Fibroblast of mammary gland (primary cell): ENCODE measurements around the gene NDEL1.
A peak's percentile ranks its signal among the peaks of the same experiment; 100 is the strongest.

ENCODE experiments used
- DNase-seq: peaks from one replicate; pipeline ENCODE4 v3.0.0-alpha.2; 2010; ENCODE audit warnings: low read depth
- H3K4me3 ChIP-seq: 2 replicates; pipeline ENCODE4 v1.5.1; 2011; ENCODE audit warnings: low read depth, mild to moderate bottlenecking, low read length, moderate library complexity; ENCODE audit not compliant: control insufficient read depth
- CTCF ChIP-seq: conservative IDR thresholded peaks from 2 replicates; pipeline ENCODE4 v1.5.1; 2011; ENCODE audit warnings: low read depth, low read length, inconsistent platforms; ENCODE audit not compliant: control insufficient read depth, insufficient read depth

NDEL1 gene

DNA sequence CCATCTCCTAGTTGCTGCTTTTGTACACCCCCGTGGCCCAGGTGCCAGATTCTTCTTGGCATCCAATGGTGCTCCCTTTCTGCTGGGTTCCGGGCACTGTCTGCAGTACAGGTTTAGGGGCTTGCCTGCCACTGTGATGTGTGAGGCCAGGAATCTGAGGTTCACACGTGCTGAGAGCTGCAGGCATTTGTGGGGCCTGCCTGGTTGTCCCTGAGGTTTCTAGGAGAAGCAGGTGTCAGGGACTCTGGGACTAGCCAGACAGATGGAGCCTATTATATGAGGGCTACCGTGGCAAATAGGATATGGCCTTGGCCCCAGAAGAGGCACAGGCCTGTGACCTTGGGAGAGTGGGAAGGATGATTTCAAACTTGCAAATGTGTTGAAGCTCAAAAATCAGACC is 29.3 kb downstream of the NDEL1 start:
- H3K4me3 ChIP-seq = no peak overlapping the region
- no peak for TF ChIP-seq CTCF
- no peak for DNase-seq

DNA sequence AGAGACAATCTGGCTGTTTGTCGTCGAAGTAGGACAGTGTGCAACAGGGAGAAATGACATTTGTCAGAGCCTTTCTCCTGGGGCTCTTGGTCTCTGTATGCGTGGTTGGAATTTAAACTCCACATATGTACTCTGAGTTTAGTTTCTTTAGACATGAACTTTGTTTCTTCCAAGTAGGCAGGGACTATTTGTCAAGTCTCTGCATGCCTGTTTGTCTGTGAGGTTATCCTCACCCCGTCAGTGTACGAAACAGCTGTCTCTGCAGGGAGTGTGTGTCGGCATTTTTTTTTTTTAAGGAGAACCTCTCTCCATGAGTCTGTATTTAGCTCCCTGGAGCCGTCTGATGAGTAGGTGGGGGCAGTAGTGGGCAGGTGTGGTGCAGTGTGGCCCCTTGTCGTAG is 29.7 kb downstream of the NDEL1 start:
- DNase-seq = no peak
- no peak for TF ChIP-seq CTCF
- H3K4me3 ChIP-seq = no peak overlapping the region

DNA sequence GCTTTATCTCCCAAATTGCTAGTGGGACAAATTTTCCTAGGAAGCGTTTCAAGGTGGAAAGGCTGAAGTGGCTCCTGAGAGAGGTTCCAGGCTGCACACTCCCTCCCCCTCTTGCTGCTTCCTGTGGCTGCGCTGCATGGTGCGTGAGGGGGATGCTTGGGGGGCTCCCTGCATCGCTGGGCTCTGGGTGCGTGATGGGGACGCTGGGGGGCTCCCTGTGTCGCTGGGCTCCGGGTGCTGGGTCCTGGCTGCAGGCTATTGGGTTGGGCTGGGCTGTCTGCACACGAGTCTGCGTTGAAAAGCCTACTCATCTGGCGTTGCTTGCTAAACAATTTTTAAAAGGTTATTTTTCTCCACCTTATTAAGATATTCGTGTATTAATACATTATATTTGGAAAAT is 30.1 kb downstream of the NDEL1 start:
- H3K4me3 ChIP-seq = no peak overlapping the region
- no peak for TF ChIP-seq CTCF
- DNase-seq = no peak

DNA sequence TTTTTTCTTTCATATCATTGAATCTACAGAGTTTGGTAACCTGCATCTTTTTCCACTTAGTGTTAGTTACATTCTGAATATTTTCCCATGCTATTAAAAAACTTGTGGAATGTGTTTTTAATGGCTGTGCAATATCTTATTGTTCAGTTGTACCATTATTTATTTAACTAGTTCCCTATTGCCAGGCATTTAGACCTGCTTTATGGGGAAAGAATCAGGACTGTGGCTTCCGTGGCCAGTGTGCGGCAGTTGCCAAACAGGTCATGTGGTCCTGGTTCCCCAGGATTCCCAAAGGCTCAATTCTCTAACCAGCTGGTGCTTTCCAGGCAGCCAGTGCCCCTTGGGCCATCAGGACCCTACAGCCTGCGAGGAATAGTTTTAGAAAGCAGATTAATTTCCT is 30.8 kb downstream of the NDEL1 start:
- H3K4me3 ChIP-seq = no peak overlapping the region
- no peak for TF ChIP-seq CTCF
- DNase-seq = peak; percentile 33

- DNase-seq = no peak
- no peak overlapping the region for H3K4me3 ChIP-seq
- no peak for TF ChIP-seq CTCF
Observed at GRCh38 chr17:8466873-8467272, 31.2 kb downstream of the NDEL1 start.

- no peak for DNase-seq
- no peak overlapping the region for H3K4me3 ChIP-seq
- TF ChIP-seq CTCF = no peak
Observed at GRCh38 chr17:8467527-8467926, 31.8 kb downstream of the NDEL1 start.

- no peak overlapping the region for H3K4me3 ChIP-seq
- no peak for TF ChIP-seq CTCF
- DNase-seq = no peak
Observed at GRCh38 chr17:8468127-8468526, 32.4 kb downstream of the NDEL1 start.
